ENCODE results near the gene EYA2.

EYA2 gene

GRCh38 chr20:47016068-47016664, 121.5 kb downstream of the EYA2 start:
- DNase-seq, result no peak

- DNase-seq, result no peak
These were observed 123.7 kb downstream of the EYA2 start for GRCh38 chr20:47018381-47018780.

GRCh38 chr20:47019121-47019824, 124.6 kb downstream of the EYA2 start:
- peak; percentile 77 for DNase-seq

GRCh38 chr20:47020231-47020630, 125.6 kb downstream of the EYA2 start:
- DNase-seq, result no peak

DNA sequence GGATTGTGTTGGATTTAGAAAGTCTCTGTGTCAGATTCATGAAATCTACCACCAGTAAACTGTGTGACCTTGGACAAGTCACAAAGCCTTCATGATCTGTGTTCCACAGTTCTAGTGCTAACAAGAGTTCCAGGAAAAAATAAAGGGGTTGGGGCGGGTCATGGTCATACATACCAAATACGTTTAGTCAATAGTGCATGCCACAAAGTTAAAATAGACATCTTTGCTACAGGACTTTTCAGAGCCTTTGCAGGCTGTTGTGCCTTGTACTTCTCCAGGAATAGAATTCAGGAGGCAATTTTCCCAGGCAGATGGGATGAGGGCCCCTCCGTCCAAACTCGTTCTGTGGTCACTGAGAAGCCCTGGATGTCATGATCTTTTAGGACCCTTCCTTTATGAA, 127.2 kb downstream of the EYA2 start:
- DNase-seq, result no peak

DNA sequence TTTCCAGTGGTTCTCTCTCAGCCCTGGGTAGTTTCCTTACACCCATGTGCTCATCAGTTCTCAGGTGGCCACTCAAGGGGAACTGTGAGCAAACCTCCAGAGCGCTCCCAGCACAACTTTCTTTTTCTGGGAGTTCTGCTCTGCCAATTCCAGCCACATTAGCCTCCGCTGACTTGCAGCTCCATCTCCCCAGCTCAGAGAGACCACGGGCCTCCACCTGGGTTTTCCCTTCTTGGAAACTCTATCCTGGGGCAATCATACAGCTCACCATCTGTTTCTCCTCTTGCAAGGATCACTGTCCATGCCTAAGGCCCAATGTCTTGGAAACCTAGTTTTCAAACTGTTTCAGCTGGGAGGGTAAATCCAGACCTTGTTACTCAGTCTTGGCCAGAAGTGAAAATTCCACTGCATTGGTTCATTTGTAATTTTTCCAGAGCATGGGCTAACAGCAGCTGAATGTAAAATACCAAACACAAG, 129.9 kb downstream of the EYA2 start:
- peak; percentile 46 for DNase-seq

- DNase-seq, result no peak
These were observed 132.4 kb downstream of the EYA2 start for GRCh38 chr20:47027042-47027441.

- DNase-seq, result no peak
These were observed 132.8 kb downstream of the EYA2 start for GRCh38 chr20:47027456-47027855.

DNA sequence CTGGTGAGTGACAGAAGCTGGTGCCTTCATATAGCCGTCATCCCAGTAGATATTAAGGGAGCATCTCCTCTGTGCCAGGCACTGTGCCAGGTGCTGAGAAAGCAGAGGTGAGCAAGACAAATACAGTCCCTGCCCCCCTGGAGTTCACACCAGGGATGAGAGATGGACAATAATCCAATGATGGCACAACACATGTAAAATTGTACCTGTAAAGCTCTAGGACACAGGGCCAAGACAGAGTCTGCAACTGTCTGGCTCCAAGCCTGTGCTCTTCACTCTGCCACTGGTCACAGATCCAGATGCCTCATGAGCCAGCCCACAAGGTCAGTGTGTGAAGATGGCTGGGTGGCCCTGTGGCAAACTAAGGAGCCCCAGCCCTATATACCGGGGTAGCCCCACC, 133.8 kb downstream of the EYA2 start:
- no peak for DNase-seq

- DNase-seq, result no peak
These were observed 135.2 kb downstream of the EYA2 start for GRCh38 chr20:47029845-47030244.

- DNase-seq, result no peak
These were observed 135.7 kb downstream of the EYA2 start for GRCh38 chr20:47030271-47030810.

GRCh38 chr20:47031004-47031403, 136.4 kb downstream of the EYA2 start:
- DNase-seq, result no peak

DNA sequence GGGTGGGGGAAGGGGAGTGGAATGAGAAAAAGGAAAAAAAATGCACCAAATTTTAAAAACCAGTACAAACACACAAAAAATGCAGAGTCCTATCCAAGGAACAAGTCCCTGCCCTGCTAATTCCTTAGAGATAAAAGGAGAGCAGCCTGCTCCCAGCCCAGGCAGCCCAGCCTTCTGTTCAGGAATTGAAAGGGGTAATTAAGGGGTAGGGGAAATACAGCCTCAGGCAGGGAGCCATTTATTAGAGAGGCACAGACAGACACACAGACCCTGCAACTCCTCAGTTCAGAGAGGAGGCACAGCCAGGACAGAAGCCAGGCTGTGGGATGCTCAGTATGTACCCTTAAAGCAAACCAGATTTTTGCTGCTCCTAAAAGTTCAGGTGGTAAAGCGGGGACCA, 137.2 kb downstream of the EYA2 start:
- no peak for DNase-seq

- no peak for DNase-seq
These were observed 138.4 kb downstream of the EYA2 start for GRCh38 chr20:47032933-47033578.

DNA sequence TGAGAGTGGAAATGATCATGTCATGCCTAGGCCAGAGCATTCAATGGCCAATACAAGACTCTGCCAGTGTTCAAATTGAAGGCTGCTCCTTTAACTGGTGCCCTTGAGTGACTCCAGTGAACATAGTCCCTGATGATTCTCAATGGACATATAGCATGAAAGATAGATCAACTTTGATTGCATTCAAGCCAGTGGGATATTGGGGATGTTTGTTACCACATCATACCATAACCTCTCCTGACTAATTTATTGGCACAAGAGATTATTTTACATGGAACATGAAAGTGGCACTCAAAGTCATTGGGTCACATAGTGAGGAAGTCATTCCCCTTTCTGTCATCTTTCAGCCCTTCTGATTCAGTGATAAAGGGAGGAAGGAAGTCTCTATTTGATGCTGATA, 139.0 kb downstream of the EYA2 start:
- DNase-seq, result no peak

DNA sequence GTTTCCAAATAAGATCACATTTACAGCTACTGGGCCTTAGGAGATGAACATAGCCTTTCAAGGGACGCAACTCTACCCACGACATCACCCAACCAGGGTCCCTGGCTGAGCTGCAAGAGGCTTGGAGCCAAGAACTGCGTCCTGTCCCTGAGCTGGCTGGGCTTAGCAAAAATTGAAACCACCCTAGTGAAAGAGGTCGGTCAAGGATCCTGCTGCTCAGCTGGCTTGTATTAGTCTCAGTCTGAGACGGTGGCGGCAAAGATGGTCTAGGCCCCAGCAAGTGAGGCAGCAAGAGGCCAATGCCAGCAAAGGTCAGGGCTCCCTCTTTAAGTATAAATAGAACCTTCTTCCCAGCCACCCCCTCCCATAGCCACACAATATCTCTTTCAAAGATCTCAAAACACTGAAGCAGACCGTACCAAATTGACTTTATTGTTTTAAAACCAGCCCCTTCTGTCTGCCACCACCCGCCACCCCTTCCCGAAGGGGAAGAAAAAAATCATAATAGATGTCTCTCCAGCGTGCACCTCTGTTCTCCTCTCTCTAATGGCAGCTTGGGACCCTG, 140.5 kb downstream of the EYA2 start:
- DNase-seq, result no peak

GRCh38 chr20:47036091-47036870, 141.6 kb downstream of the EYA2 start:
- no peak for DNase-seq

- DNase-seq, result no peak
These were observed 144.2 kb downstream of the EYA2 start for GRCh38 chr20:47038566-47039560.

- DNase-seq, result no peak
These were observed 146.0 kb downstream of the EYA2 start for GRCh38 chr20:47040506-47041125.

DNA sequence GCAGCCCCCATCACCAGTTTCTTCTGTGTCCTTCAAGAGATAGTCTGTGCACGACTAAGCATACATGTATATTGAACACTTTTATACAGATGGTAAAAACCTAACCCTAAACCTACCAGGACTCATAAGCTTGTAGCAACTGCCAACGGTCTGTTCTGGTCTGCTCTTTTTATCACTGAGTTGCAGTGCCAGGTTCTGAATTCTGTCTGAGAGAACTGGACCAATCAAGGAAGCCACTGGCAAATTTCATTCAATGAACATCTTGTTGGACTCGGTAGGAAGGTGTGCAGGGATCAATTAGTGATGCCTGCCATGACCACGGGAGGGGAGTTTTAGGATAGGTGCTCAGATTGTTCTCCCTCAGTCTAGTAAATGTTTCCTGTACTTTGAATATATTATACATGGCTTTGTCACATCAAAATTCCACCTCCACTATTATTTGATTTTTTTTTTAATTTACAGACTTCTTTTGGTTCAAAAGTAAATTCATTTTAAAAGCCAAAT, 146.8 kb downstream of the EYA2 start:
- DNase-seq, result no peak

- no peak for DNase-seq
These were observed 147.8 kb downstream of the EYA2 start for GRCh38 chr20:47042464-47042863.
